ENCODE measurements around the gene REEP1. TPM values are rescaled to one million over a fixed set of nuclear protein-coding genes. Genes with fewer than 3 reads are reported as not detected.

REEP1 gene
- total and polyA plus RNA-seq, 2 experiments from 2014 or later = 21.5 to 26.5 TPM

- Histone ChIP-seq H4K20me1 (ENCODE audit: insufficient read depth, poor library complexity, severe bottlenecking) (no peaks in the 10 kb centered on the region), H3K4me2 (no peak overlapping the region)
- TF ChIP-seq EZH2phosphoT487 (IDR thresholded peaks at IDR 0.05; ENCODE audit: low read depth, severe bottlenecking, unreplicated experiment) = no peak
- TF ChIP-seq CTCF (IDR thresholded peaks at IDR 0.05; ENCODE audit: poor library complexity) = no peak
- TF ChIP-seq EZH2 (IDR thresholded peaks at IDR 0.05; ENCODE audit: borderline replicate concordance) = no peak
Measured at GRCh38 chr2:86291328-86291662, 46.1 kb downstream of the REEP1 start.

GRCh38 chr2:86290596-86291327, 46.7 kb downstream of the REEP1 start:
- H3K4me3 ChIP-seq = no peak overlapping the region
- H3K4me1 ChIP-seq (ENCODE audit: insufficient read depth) = no peaks in the 10 kb centered on the region
- 64% methylated on average over 5 of the region's 5 CpGs for WGBS (ENCODE audit: low lambda C conversion rate, missing lambda C conversion rate)
- TF ChIP-seq EZH2phosphoT487 (IDR thresholded peaks at IDR 0.05; ENCODE audit: low read depth, severe bottlenecking, unreplicated experiment) (no peak), CTCF (IDR thresholded peaks at IDR 0.05; ENCODE audit: poor library complexity) (no peak), EZH2 (IDR thresholded peaks at IDR 0.05; ENCODE audit: borderline replicate concordance) (no peak)
- no peaks in the 10 kb centered on the region for H3K9me3 ChIP-seq (ENCODE audit: low read depth)
- no peaks in the 10 kb centered on the region for H4K20me1 ChIP-seq (ENCODE audit: insufficient read depth, poor library complexity, severe bottlenecking)
- H3K79me2 ChIP-seq = no peaks in the 10 kb centered on the region
- no peak overlapping the region for H3K27ac ChIP-seq
- no peaks in the 10 kb centered on the region for H3K36me3 ChIP-seq (replicated peaks; ENCODE audit: insufficient read depth, low read depth)
- no peak overlapping the region for H3K4me2 ChIP-seq
- H2AFZ ChIP-seq = no peak overlapping the region
- no peaks in the 10 kb centered on the region for H3K9me2 ChIP-seq (replicated peaks; ENCODE audit: insufficient read depth)
- no peaks in the 10 kb centered on the region for H3K27me3 ChIP-seq
- no peak for DNase-seq (ENCODE audit: low spot score)

More at GRCh38 chr2:86291328-86291662, 46.1 kb downstream of the REEP1 start:
- Histone ChIP-seq H3K4me3 (no peak overlapping the region), H3K9me2 (replicated peaks; ENCODE audit: insufficient read depth) (no peaks in the 10 kb centered on the region), H3K4me1 (ENCODE audit: insufficient read depth) (no peaks in the 10 kb centered on the region), H3K27ac (no peak overlapping the region), H2AFZ (no peak overlapping the region), H3K79me2 (no peaks in the 10 kb centered on the region), H3K36me3 (replicated peaks; ENCODE audit: insufficient read depth, low read depth) (no peaks in the 10 kb centered on the region), H3K27me3 (no peaks in the 10 kb centered on the region), H3K9me3 (ENCODE audit: low read depth) (no peaks in the 10 kb centered on the region)
- WGBS (ENCODE audit: low lambda C conversion rate, missing lambda C conversion rate) = 83% methylated on average over 4 of the region's 4 CpGs
- DNase-seq (ENCODE audit: low spot score) = no peak

GRCh38 chr2:86286516-86286915, 50.9 kb downstream of the REEP1 start:
- 55% methylated on average over 3 of the region's 3 CpGs for WGBS (ENCODE audit: low lambda C conversion rate, missing lambda C conversion rate)
- H3K36me3 ChIP-seq (replicated peaks; ENCODE audit: insufficient read depth, low read depth) = no peaks in the 10 kb centered on the region
- TF ChIP-seq EZH2 (IDR thresholded peaks at IDR 0.05; ENCODE audit: borderline replicate concordance) (no peak), CTCF (IDR thresholded peaks at IDR 0.05; ENCODE audit: poor library complexity) (no peak), EZH2phosphoT487 (IDR thresholded peaks at IDR 0.05; ENCODE audit: low read depth, severe bottlenecking, unreplicated experiment) (no peak)
- H3K9me3 ChIP-seq (ENCODE audit: low read depth) = no peaks in the 10 kb centered on the region
- no peak for DNase-seq (ENCODE audit: low spot score)
- no peaks in the 10 kb centered on the region for H3K27me3 ChIP-seq
- no peak overlapping the region for H3K4me3 ChIP-seq
- H3K9me2 ChIP-seq (replicated peaks; ENCODE audit: insufficient read depth) = no peaks in the 10 kb centered on the region
- no peak overlapping the region for H2AFZ ChIP-seq
- H3K79me2 ChIP-seq = no peaks in the 10 kb centered on the region
- no peak overlapping the region for H3K4me2 ChIP-seq
- H3K4me1 ChIP-seq (ENCODE audit: insufficient read depth) = peaks cover 8% of the 10 kb centered on the region
- H3K27ac ChIP-seq = no peak overlapping the region
- H4K20me1 ChIP-seq (ENCODE audit: insufficient read depth, poor library complexity, severe bottlenecking) = no peaks in the 10 kb centered on the region

Measured in hepatocyte (in vitro differentiated cells).